ENCODE data around the gene ZCWPW2. TPM values are rescaled to one million over a fixed set of nuclear protein-coding genes. Genes with fewer than 3 reads are reported as not detected.

The ZCWPW2 gene
- total and polyA plus RNA-seq, 2 donors: 0.24 to 1.4 TPM

DNA sequence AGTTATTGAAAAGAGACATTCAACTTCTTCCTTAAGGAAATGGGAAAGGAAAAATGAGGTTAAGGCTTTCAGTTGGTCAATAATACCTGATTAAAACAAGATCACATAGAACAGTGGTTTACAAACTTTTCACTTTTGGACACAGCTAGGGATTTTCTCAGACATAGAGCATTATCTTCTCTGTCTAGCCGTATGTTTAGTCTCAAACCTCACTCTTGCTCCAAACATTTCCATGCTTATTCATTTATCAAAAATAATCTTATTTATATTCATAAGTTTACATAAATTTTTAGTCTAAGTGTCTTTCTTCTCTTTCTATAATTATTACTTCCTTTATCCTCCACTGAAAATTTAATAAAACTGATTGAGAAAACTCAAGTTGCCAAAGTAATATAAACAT, 114.3 kb downstream of the ZCWPW2 start:
- H3K27me3 ChIP-seq (ENCODE audit: control insufficient read depth in 2 of 2, insufficient read depth in 1 of 2, low read length in 1 of 2): no peaks in the 10 kb centered on the region
- WGBS: 43% methylated on average over 1 of the region's 1 CpG
- no peak overlapping the region for H3K27ac ChIP-seq (ENCODE audit: low read depth in 1 of 2, low read length in 1 of 2)
- H3K4me3 ChIP-seq (ENCODE audit: low read length in 2 of 2): no peak overlapping the region
- no peaks in the 10 kb centered on the region for H3K36me3 ChIP-seq (ENCODE audit: control insufficient read depth in 2 of 2, insufficient read depth in 2 of 2, low read length in 1 of 2)
- H3K4me1 ChIP-seq (ENCODE audit: control insufficient read depth in 2 of 2, insufficient read depth in 2 of 2, low read length in 2 of 2): no peaks in the 10 kb centered on the region
- no peak for DNase-seq (ENCODE audit: low read depth in 6 of 9, low spot score in 9 of 9)
- no peaks in the 10 kb centered on the region for H3K9me3 ChIP-seq (ENCODE audit: control insufficient read depth in 2 of 2, insufficient read depth in 1 of 2, low read length in 1 of 2)

GRCh38 chr3:28467414-28467813, 118.9 kb downstream of the ZCWPW2 start:
- H3K4me1 ChIP-seq (ENCODE audit: control insufficient read depth in 2 of 2, insufficient read depth in 2 of 2, low read length in 2 of 2): no peaks in the 10 kb centered on the region
- no peaks in the 10 kb centered on the region for H3K9me3 ChIP-seq (ENCODE audit: control insufficient read depth in 2 of 2, insufficient read depth in 1 of 2, low read length in 1 of 2)
- no peaks in the 10 kb centered on the region for H3K27me3 ChIP-seq (ENCODE audit: control insufficient read depth in 2 of 2, insufficient read depth in 1 of 2, low read length in 1 of 2)
- DNase-seq (ENCODE audit: low read depth in 6 of 9, low spot score in 9 of 9): no peak
- H3K27ac ChIP-seq (ENCODE audit: low read depth in 1 of 2, low read length in 1 of 2): no peak overlapping the region
- WGBS: 96% methylated on average over 1 of the region's 1 CpG
- no peak overlapping the region for H3K4me3 ChIP-seq (ENCODE audit: low read length in 2 of 2)
- no peaks in the 10 kb centered on the region for H3K36me3 ChIP-seq (ENCODE audit: control insufficient read depth in 2 of 2, insufficient read depth in 2 of 2, low read length in 1 of 2)

GRCh38 chr3:28476194-28476593, 127.7 kb downstream of the ZCWPW2 start:
- Histone ChIP-seq H3K4me3 (ENCODE audit: low read length in 2 of 2) (no peak overlapping the region), H3K27me3 (ENCODE audit: control insufficient read depth in 2 of 2, insufficient read depth in 1 of 2, low read length in 1 of 2) (no peaks in the 10 kb centered on the region), H3K27ac (ENCODE audit: low read depth in 1 of 2, low read length in 1 of 2) (no peak overlapping the region), H3K4me1 (ENCODE audit: control insufficient read depth in 2 of 2, insufficient read depth in 2 of 2, low read length in 2 of 2) (no peaks in the 10 kb centered on the region), H3K9me3 (ENCODE audit: control insufficient read depth in 2 of 2, insufficient read depth in 1 of 2, low read length in 1 of 2) (no peaks in the 10 kb centered on the region), H3K36me3 (ENCODE audit: control insufficient read depth in 2 of 2, insufficient read depth in 2 of 2, low read length in 1 of 2) (no peaks in the 10 kb centered on the region)
- peak in 7 of 9 donors; percentile 2 to 36 (median 6) for DNase-seq (ENCODE audit: low read depth in 6 of 9, low spot score in 9 of 9)

- Histone ChIP-seq H3K27me3 (ENCODE audit: control insufficient read depth in 2 of 2, insufficient read depth in 1 of 2, low read length in 1 of 2) (no peaks in the 10 kb centered on the region), H3K36me3 (ENCODE audit: control insufficient read depth in 2 of 2, insufficient read depth in 2 of 2, low read length in 1 of 2) (no peaks in the 10 kb centered on the region), H3K27ac (ENCODE audit: low read depth in 1 of 2, low read length in 1 of 2) (no peak overlapping the region), H3K4me3 (ENCODE audit: low read length in 2 of 2) (no peak overlapping the region), H3K9me3 (ENCODE audit: control insufficient read depth in 2 of 2, insufficient read depth in 1 of 2, low read length in 1 of 2) (no peaks in the 10 kb centered on the region), H3K4me1 (ENCODE audit: control insufficient read depth in 2 of 2, insufficient read depth in 2 of 2, low read length in 2 of 2) (no peaks in the 10 kb centered on the region)
- 85% methylated on average over 5 of the region's 5 CpGs for WGBS
- DNase-seq (ENCODE audit: low read depth in 6 of 9, low spot score in 9 of 9): no peak
Observed at GRCh38 chr3:28476764-28477163, 128.2 kb downstream of the ZCWPW2 start.

DNA sequence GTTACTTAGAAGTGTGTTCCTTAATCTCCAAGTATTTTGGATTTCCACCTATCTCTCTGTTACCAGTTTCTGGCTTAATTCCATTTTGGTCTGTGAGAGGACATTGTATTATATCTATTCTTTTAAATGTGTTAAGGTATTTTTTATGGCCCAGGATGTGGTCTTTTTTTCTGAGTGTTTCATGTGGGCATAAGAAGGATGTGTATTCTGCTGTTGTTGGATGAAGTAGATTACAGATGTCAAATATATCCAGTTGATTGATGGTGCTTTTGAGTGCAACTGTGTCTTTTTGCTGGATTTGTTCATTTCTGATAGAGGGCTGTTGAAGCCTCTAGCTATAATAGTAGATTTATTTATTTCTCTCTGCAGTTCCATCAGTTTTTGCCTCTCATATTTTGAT, 136.6 kb downstream of the ZCWPW2 start:
- DNase-seq (ENCODE audit: low read depth in 6 of 9, low spot score in 9 of 9): peak in 1 of 9 donors; percentile 1
- no peaks in the 10 kb centered on the region for H3K27me3 ChIP-seq (ENCODE audit: control insufficient read depth in 2 of 2, insufficient read depth in 1 of 2, low read length in 1 of 2)

GRCh38 chr3:28495301-28495700, 146.8 kb downstream of the ZCWPW2 start:
- Histone ChIP-seq H3K9me3 (ENCODE audit: control insufficient read depth in 2 of 2, insufficient read depth in 1 of 2, low read length in 1 of 2) (no peaks in the 10 kb centered on the region), H3K4me3 (ENCODE audit: low read length in 2 of 2) (no peak overlapping the region), H3K27ac (ENCODE audit: low read depth in 1 of 2, low read length in 1 of 2) (no peak overlapping the region), H3K27me3 (ENCODE audit: control insufficient read depth in 2 of 2, insufficient read depth in 1 of 2, low read length in 1 of 2) (no peaks in the 10 kb centered on the region), H3K4me1 (ENCODE audit: control insufficient read depth in 2 of 2, insufficient read depth in 2 of 2, low read length in 2 of 2) (no peaks in the 10 kb centered on the region), H3K36me3 (ENCODE audit: control insufficient read depth in 2 of 2, insufficient read depth in 2 of 2, low read length in 1 of 2) (no peaks in the 10 kb centered on the region)
- DNase-seq (ENCODE audit: low read depth in 6 of 9, low spot score in 9 of 9): no peak

More for the DNA sequence above, 136.6 kb downstream of the ZCWPW2 start:
- H3K4me1 ChIP-seq (ENCODE audit: control insufficient read depth in 2 of 2, insufficient read depth in 2 of 2, low read length in 2 of 2): no peaks in the 10 kb centered on the region
- H3K9me3 ChIP-seq (ENCODE audit: control insufficient read depth in 2 of 2, insufficient read depth in 1 of 2, low read length in 1 of 2): no peaks in the 10 kb centered on the region
- no peaks in the 10 kb centered on the region for H3K36me3 ChIP-seq (ENCODE audit: control insufficient read depth in 2 of 2, insufficient read depth in 2 of 2, low read length in 1 of 2)
- no peak overlapping the region for H3K27ac ChIP-seq (ENCODE audit: low read depth in 1 of 2, low read length in 1 of 2)
- no peak overlapping the region for H3K4me3 ChIP-seq (ENCODE audit: low read length in 2 of 2)

GRCh38 chr3:28502397-28502937, 153.9 kb downstream of the ZCWPW2 start:
- Histone ChIP-seq H3K36me3 (ENCODE audit: control insufficient read depth in 2 of 2, insufficient read depth in 2 of 2, low read length in 1 of 2) (no peaks in the 10 kb centered on the region), H3K9me3 (ENCODE audit: control insufficient read depth in 2 of 2, insufficient read depth in 1 of 2, low read length in 1 of 2) (no peaks in the 10 kb centered on the region), H3K27me3 (ENCODE audit: control insufficient read depth in 2 of 2, insufficient read depth in 1 of 2, low read length in 1 of 2) (no peaks in the 10 kb centered on the region), H3K27ac (ENCODE audit: low read depth in 1 of 2, low read length in 1 of 2) (no peak overlapping the region), H3K4me1 (ENCODE audit: control insufficient read depth in 2 of 2, insufficient read depth in 2 of 2, low read length in 2 of 2) (no peaks in the 10 kb centered on the region), H3K4me3 (ENCODE audit: low read length in 2 of 2) (no peak overlapping the region)
- 89% methylated on average over 6 of the region's 6 CpGs for WGBS
- DNase-seq (ENCODE audit: low read depth in 6 of 9, low spot score in 9 of 9): no peak

DNA sequence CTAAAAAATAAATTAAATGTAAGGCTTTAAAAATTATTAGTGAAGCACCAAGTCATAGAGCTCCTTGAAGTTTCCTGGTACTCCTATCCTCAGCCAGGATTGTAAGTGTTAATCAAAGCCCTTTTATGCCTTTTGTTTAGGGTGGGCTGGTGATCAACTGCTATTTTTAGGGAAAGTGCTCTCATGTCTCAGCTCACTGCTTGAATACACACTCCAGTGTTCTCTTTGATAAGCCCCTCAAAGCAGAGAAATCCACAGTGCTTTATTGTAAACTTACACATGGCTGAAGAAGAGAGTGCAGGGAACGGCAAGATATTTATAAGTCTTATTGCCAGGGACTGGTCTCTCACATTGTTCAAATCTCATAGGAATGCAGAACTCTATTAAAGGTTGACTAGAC, 156.5 kb downstream of the ZCWPW2 start:
- H3K27me3 ChIP-seq (ENCODE audit: control insufficient read depth in 2 of 2, insufficient read depth in 1 of 2, low read length in 1 of 2): no peaks in the 10 kb centered on the region
- H3K9me3 ChIP-seq (ENCODE audit: control insufficient read depth in 2 of 2, insufficient read depth in 1 of 2, low read length in 1 of 2): no peaks in the 10 kb centered on the region
- no peak overlapping the region for H3K27ac ChIP-seq (ENCODE audit: low read depth in 1 of 2, low read length in 1 of 2)
- H3K4me1 ChIP-seq (ENCODE audit: control insufficient read depth in 2 of 2, insufficient read depth in 2 of 2, low read length in 2 of 2): no peaks in the 10 kb centered on the region
- H3K4me3 ChIP-seq (ENCODE audit: low read length in 2 of 2): no peak overlapping the region
- H3K36me3 ChIP-seq (ENCODE audit: control insufficient read depth in 2 of 2, insufficient read depth in 2 of 2, low read length in 1 of 2): no peaks in the 10 kb centered on the region
- 0% methylated on average over 1 of the region's 1 CpG for WGBS
- DNase-seq (ENCODE audit: low read depth in 6 of 9, low spot score in 9 of 9): no peak

- no peaks in the 10 kb centered on the region for H3K9me3 ChIP-seq (ENCODE audit: control insufficient read depth in 2 of 2, insufficient read depth in 1 of 2, low read length in 1 of 2)
- H3K27ac ChIP-seq (ENCODE audit: low read depth in 1 of 2, low read length in 1 of 2): no peak overlapping the region
- H3K36me3 ChIP-seq (ENCODE audit: control insufficient read depth in 2 of 2, insufficient read depth in 2 of 2, low read length in 1 of 2): no peaks in the 10 kb centered on the region
- DNase-seq (ENCODE audit: low read depth in 6 of 9, low spot score in 9 of 9): no peak
- H3K4me1 ChIP-seq (ENCODE audit: control insufficient read depth in 2 of 2, insufficient read depth in 2 of 2, low read length in 2 of 2): no peaks in the 10 kb centered on the region
- 93% methylated on average over 3 of the region's 3 CpGs for WGBS
- no peaks in the 10 kb centered on the region for H3K27me3 ChIP-seq (ENCODE audit: control insufficient read depth in 2 of 2, insufficient read depth in 1 of 2, low read length in 1 of 2)
- no peak overlapping the region for H3K4me3 ChIP-seq (ENCODE audit: low read length in 2 of 2)
Observed at GRCh38 chr3:28521663-28522062, 173.1 kb downstream of the ZCWPW2 start.

DNA sequence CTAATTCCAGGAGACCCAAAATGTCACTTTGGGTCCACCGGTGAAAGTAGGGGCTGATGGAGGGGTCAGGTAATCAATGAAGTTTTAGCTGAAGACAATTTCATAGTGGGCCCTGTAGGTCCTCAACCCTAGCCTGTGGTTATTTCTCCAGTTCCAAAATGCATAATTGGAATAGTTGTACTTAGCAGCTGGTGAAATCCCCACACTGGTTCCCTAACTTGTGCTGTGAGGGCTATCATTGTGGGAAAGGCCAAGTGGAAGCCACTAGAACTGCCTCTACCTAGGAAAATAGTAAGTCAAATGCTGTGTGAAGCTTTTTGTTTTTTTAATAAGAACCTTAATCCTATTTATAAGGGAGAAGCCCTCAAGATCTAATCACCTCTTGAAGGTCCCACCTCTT, 193.8 kb downstream of the ZCWPW2 start:
- no peaks in the 10 kb centered on the region for H3K27me3 ChIP-seq (ENCODE audit: control insufficient read depth in 2 of 2, insufficient read depth in 1 of 2, low read length in 1 of 2)
- no peaks in the 10 kb centered on the region for H3K4me1 ChIP-seq (ENCODE audit: control insufficient read depth in 2 of 2, insufficient read depth in 2 of 2, low read length in 2 of 2)
- H3K27ac ChIP-seq (ENCODE audit: low read depth in 1 of 2, low read length in 1 of 2): no peak overlapping the region
- H3K36me3 ChIP-seq (ENCODE audit: control insufficient read depth in 2 of 2, insufficient read depth in 2 of 2, low read length in 1 of 2): no peaks in the 10 kb centered on the region
- 39% methylated on average over 1 of the region's 1 CpG for WGBS
- no peaks in the 10 kb centered on the region for H3K9me3 ChIP-seq (ENCODE audit: control insufficient read depth in 2 of 2, insufficient read depth in 1 of 2, low read length in 1 of 2)
- no peak overlapping the region for H3K4me3 ChIP-seq (ENCODE audit: low read length in 2 of 2)
- DNase-seq (ENCODE audit: low read depth in 6 of 9, low spot score in 9 of 9): no peak
